GM13976 (cell line): ENCODE results near the gene SRD5A2.
"Not testable (repeated sequence)": the region's sequence is repeated elsewhere in the genome, so short reads cannot be mapped to it uniquely, and the experiment has no call there.

Experiments
- DNase-seq: peaks from one replicate; pipeline ENCODE4 v3.0.0; 2012; ENCODE audit warnings: low spot score
- CTCF ChIP-seq: IDR thresholded peaks from 2 replicates; pipeline ENCODE4 v1.5.1; 2012; ENCODE audit warnings: borderline replicate concordance, mild to moderate bottlenecking; ENCODE audit not compliant: insufficient read depth; ENCODE audit errors: extremely low read depth, missing control alignments, control extremely low read depth
- in situ Hi-C: fragments of 300-500 bp; cut with MboI; formaldehyde crosslinking; loops from one replicate; pipeline ENCODE4 v1.12.0; 2022; ENCODE audit warnings: low sequenced_read_pairs, mixed read lengths, inconsistent platforms; ENCODE audit not compliant: unreplicated experiment

SRD5A2 gene

GRCh38 chr2:31513553-31513952 lies 67.2 kb downstream of the SRD5A2 start:
- no peak for TF ChIP-seq CTCF
- DNase-seq: no peak
- in situ Hi-C loops: no loop called here

GRCh38 chr2:31511376-31511775 lies 69.4 kb downstream of the SRD5A2 start:
- DNase-seq: no peak
- TF ChIP-seq CTCF: no peak
- in situ Hi-C loops: no loop called here

- TF ChIP-seq CTCF: no peak
- DNase-seq: no peak
- in situ Hi-C loops: no loop called here
Observed at GRCh38 chr2:31505111-31505510, 75.6 kb downstream of the SRD5A2 start.

- in situ Hi-C loops: no loop called here
- no peak for TF ChIP-seq CTCF
- no peak for DNase-seq
Observed at GRCh38 chr2:31504311-31504710, 76.4 kb downstream of the SRD5A2 start.

- DNase-seq, in situ Hi-C loops: not testable (repeated sequence)
Observed at GRCh38 chr2:31496451-31496874, 84.3 kb downstream of the SRD5A2 start.

- DNase-seq, in situ Hi-C loops: not testable (repeated sequence)
Observed at GRCh38 chr2:31489339-31489738, 91.4 kb downstream of the SRD5A2 start.

- in situ Hi-C loops: no loop called here
- no peak for DNase-seq
- no peak for TF ChIP-seq CTCF
Observed at GRCh38 chr2:31483246-31483645, 97.5 kb downstream of the SRD5A2 start.

GRCh38 chr2:31476511-31477180 lies 104.1 kb downstream of the SRD5A2 start:
- DNase-seq: no peak
- in situ Hi-C loops: no loop called here

More at GRCh38 chr2:31476511-31477180, 104.1 kb downstream of the SRD5A2 start:
- no peak for TF ChIP-seq CTCF
